Activated naive CD4-positive, alpha-beta T cell treated with anti-CD3 and anti-CD28 coated beads, Interleukin-2, amount 50 U/mL, for 72 hours (primary cell): ENCODE measurements around the gene KLK7. TPM values are rescaled to one million over a fixed set of nuclear protein-coding genes. Genes with fewer than 3 reads are reported as not detected.
A peak's percentile ranks its signal among the peaks of the same experiment; 100 is the strongest.

Experiments used
- ATAC-seq, 2 donors: fragments of 150-1000 bp; cut with Tn5 transposase; 2 replicates each; pipeline ENCODE4 v1.10.0; 2021; ENCODE audit warnings: mild to moderate bottlenecking in 2 of 2, moderate library complexity in 2 of 2
- DNase-seq, 2 donors: peaks; one replicate each; pipeline ENCODE4 v3.0.0; 2021 to 2022; ENCODE audit warnings: low spot score in 2 of 2
- H3K27ac Mint-ChIP-seq, 2 donors: one replicate each; pipeline ENCODE4 v1.8.0; 2022; ENCODE audit warnings: mild to moderate bottlenecking in 2 of 2, mixed read lengths in 2 of 2
- H3K36me3 Mint-ChIP-seq, 2 donors: one replicate each; pipeline ENCODE4 v1.8.0; 2022; ENCODE audit warnings: mixed read lengths in 2 of 2
- H3K9me3 Mint-ChIP-seq, 2 donors: one replicate each; pipeline ENCODE4 v1.8.0; 2022; ENCODE audit warnings: mixed read lengths in 2 of 2
- total RNA-seq, 2 donors: library from RNA; stranded (reverse); gene quantifications; one replicate each; pipeline ENCODE4 v1.2.3, GENCODE V29; 2022

Gene KLK7
- total RNA-seq, 2 donors from 2014 or later = not detected

DNA sequence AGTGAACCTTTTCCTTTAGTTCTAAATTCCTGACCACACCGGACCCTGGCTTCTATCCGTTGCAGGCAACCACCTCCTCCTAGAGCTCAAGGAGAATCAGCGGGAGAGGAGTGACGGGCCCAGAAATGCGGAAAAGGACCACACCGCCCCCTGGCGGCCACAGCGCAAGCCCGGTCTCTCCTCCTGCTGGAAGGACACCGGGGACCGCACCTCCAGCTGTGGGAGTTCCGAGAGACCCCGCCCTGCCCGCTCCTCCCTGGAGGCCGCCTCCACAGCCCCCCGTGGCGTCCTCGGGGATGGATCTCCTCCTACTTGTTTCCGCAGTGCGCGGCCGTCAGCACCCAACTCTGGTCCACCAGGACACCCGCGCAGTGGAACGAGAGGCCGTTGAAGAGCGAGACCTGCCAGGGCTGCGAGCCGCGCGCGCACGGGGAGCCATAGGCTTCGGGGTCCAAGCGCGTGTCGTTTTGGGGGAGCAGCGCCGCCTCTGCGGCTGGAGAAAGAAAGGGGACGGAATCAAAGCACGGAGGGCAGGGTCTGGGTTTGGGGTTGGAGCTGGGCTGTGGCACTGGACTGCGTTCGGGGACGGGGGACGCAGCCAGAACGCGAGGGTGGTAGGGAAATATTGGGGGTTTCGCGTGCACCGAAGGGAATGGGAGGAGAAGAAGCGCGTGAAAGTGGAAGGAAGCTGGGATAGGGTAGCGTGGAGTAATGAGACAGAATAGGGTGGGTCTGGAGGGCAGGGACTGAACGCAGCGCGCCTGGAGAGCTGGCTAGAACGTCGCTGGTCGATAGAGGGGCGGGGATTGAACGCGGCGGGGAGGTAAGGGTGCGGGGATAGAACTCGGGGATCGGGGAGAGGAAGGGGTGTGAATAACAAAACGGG is 33.3 kb upstream of the KLK7 start:
- no peaks in the 10 kb centered on the region for H3K9me3 Mint-ChIP-seq
- ATAC-seq = peak; percentile 59 to 77
- no peak overlapping the region for H3K27ac Mint-ChIP-seq
- peaks cover 0 to 5% of the 10 kb centered on the region in 2 donors for H3K36me3 Mint-ChIP-seq
- peak in 1 of 2 donors; percentile 72 for DNase-seq

DNA sequence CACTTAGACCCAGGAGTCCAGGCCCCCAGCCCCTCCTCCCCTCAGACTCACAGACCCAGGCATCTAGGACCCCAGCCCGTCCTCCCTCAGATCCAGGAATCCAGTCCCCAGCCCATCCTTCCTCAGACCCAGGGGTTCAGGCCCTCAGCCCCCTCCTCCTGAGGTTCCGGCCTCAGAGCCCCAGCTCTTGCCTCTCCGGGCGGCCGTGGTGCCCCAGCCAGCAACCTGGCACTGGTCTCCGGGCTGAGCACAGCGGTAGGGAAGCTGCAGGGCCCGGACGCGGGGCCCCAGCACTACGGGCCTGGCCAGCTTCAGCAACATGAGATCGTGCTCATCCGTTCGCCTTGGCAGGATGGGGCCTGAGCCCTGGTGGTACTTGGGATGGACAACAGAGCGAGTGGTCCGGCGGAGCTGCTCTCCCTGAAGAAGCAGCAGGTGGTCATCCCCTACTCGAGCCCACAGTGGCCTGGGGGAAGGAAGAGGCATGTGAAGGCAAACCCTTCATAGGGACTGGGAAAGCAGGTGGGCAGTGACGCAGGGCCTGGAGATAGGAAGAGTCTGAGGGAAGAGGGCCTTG is 32.1 kb upstream of the KLK7 start:
- H3K27ac Mint-ChIP-seq = no peak overlapping the region
- ATAC-seq = no peak

DNA sequence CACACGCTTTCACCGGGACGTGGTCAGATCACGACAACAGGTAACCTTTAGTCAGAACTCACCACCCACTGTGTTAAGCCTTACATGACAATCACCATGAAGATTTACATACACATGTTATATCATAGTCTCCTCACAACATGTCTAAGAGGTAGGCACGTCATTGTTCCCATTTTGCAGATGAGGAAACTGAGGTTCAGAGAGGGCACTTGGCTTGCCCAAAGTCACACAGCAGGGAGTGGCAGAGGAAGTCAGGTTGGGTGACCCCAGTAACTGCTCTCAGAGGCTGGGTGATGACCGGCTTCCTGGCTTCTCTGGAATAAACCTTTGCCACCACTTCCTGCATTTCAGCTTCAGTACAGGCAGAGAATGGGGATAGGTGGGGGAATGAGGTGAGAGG is 30.5 kb upstream of the KLK7 start:
- peaks cover 0 to 5% of the 10 kb centered on the region in 2 donors for H3K36me3 Mint-ChIP-seq
- no peak for ATAC-seq
- H3K9me3 Mint-ChIP-seq = no peaks in the 10 kb centered on the region
- no peak for DNase-seq
- no peak overlapping the region for H3K27ac Mint-ChIP-seq

More for the DNA sequence above, 32.1 kb upstream of the KLK7 start:
- Mint-ChIP-seq H3K36me3 (peaks cover 0 to 5% of the 10 kb centered on the region in 2 donors), H3K9me3 (no peaks in the 10 kb centered on the region)
- no peak for DNase-seq

DNA sequence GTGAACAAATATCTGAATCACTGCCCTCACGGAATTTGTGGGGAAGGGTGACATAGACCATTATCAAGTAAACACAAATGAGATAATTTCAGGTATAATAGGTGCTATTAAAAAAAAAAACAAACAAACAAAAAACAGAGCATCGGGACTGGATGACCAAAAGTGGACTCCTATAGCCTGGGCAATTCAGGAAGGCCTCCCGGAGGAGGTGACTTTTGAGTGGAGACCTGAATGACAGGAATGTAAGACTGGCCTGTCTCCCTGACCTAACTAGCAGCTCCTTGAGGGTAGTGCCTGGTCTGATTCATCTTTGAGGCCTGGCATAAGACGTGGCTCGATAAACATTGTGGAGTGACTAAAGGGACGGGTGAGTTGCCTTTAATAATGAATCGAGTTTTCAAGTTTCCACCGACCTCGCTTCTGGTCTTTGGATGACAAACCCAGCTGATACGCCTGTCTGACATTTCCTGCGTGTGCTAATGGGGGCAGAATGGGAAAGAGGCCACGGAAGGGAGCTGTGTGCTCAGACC is 29.0 kb upstream of the KLK7 start:
- DNase-seq = no peak
- no peaks in the 10 kb centered on the region for H3K36me3 Mint-ChIP-seq
- H3K9me3 Mint-ChIP-seq = no peaks in the 10 kb centered on the region
- no peak for ATAC-seq
- H3K27ac Mint-ChIP-seq = no peak overlapping the region

DNA sequence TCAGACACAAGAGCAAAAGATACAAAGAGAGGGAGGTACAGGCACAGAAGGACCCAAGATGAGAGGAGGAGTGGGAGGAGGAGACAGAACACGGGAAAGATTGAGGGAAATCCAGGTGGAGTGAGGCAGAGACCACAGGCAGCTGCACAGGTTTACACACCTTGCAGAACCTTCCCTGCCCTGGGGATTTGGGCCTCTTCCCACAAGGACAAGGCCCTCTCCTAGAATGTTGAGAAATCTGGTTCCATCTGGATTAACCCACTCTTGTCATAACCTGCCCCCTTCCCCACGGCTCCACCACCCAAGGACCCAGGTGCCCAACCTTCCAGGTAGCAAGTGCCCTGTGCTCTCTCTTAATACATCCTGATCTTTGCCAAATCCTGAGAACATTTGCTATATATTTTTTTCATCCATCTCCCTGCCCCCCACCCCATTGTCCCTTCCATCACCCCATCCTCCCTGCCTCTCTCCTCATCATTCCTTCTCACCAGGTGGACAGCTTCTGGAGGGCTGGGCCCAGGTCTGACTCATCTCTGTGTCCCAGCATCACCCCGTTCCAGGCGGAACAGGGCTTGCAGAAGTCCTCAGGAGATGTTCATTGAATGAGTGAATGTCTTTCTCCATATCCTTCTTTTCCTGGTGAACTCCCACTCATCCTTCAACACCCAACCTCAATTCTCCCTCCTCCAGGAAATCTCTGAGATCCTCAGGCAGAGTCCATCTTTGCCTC is 26.5 kb upstream of the KLK7 start:
- no peaks in the 10 kb centered on the region for H3K9me3 Mint-ChIP-seq
- ATAC-seq (no peak), DNase-seq (no peak)
- no peaks in the 10 kb centered on the region for H3K36me3 Mint-ChIP-seq
- H3K27ac Mint-ChIP-seq = peak overlapping the region in 1 of 2 donors; percentile 38

DNA sequence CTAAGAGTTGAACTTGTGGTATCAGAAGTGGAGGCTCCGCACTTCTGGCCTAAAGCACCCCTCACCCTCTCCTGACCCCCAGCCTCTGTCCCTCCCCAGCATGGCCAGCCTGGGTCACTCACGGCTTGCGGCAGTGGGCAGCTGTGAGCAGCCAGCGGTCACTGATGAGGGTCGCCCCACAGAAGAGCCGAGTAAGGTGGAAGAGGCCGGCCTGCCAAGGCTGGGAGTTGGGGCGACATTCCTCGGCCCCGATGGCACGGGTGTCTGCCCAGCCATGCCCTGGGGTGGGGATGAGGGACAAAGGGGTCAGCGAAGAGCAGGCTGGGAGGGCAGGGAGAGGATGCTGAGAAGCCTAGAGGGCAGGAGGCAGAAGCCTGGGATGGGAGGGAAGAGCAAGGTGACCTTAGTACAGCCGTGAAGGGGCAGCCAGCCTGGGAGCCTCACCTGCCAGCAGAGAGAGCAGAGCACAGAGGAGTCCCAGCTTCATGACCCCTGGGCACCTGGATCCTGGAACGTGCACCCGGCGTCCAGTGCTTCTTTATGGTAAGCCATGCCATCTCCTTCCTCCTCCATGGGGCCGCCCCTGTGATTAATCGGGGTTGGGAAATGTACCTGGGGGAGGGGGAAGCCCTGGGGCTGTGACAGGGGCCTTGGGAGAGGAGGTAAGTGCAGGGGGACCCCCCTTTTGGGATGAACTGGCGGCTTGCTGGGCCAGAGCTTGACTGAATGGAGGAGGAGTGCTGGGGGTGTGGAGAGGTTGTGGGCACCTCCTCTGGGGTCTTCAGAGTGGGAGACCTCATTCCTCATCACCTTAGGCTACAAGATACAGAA is 25.6 kb upstream of the KLK7 start:
- ATAC-seq = peak in 1 of 2 donors; percentile 56
- DNase-seq = no peak
- H3K27ac Mint-ChIP-seq = peak overlapping the region in 1 of 2 donors; percentile 42
- no peaks in the 10 kb centered on the region for H3K36me3 Mint-ChIP-seq
- H3K9me3 Mint-ChIP-seq = no peaks in the 10 kb centered on the region

DNA sequence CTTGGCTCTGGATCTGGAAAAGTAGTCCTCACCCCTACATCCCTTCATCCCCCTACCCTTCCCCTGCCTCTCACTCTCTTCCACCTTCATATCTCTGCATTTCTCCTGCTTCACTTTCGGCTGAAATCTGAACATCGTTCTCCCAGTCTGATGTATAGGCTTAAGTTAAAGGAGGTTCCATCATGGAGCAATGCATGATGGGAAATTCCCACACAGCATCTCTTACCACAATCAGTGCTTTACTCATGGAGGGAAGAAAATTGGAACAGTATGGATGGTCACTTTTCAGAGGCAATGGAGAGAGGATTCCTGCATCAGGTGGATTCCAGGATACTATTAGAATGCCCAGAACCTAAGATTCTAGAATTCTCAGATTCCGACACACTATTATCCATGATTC is 23.8 kb upstream of the KLK7 start:
- H3K27ac Mint-ChIP-seq = no peak overlapping the region
- H3K9me3 Mint-ChIP-seq = no peaks in the 10 kb centered on the region
- H3K36me3 Mint-ChIP-seq = no peaks in the 10 kb centered on the region
- DNase-seq (no peak), ATAC-seq (no peak)

DNA sequence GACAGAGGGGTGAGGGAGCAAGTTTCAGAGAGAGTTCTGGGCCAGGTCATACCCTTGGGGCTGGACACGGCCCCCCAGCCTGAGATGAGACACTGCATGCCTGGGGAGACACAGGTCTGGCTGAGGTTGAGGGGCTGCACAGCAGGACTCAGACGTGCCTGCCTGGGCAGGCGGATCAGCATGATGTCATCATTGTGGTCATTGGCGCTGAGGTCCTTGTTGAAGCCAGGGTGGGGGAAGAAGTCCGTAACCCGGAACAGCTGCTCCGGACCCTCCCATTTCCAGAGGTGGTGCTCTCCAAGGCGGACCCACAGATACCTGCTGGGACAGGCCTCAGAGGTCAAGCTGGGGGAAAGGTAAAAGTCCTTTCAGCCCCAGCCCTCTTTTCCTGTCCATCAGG is 22.7 kb upstream of the KLK7 start:
- ATAC-seq (no peak), DNase-seq (no peak)
- no peaks in the 10 kb centered on the region for H3K9me3 Mint-ChIP-seq
- no peaks in the 10 kb centered on the region for H3K36me3 Mint-ChIP-seq
- H3K27ac Mint-ChIP-seq = no peak overlapping the region

DNA sequence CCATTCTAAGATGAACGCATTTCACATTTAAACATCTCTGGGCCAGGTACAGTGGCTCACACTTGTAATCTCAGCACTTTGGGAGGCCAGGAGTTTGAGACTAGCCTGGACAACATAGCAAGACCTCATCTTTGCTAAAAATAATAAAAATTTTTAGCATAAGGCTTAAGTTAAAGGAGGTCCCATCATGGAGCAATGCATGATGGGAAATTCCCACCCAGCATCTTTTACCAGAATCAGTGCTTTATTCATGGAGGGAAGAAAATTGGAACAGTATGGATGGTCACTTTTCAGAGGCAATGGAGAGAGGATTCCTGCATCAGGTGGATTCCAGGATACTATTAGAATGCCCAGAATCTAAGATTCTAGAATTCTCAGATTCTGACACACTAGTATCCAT is 21.5 kb upstream of the KLK7 start:
- ATAC-seq (no peak), DNase-seq (no peak)
- no peaks in the 10 kb centered on the region for H3K9me3 Mint-ChIP-seq
- no peaks in the 10 kb centered on the region for H3K36me3 Mint-ChIP-seq
- no peak overlapping the region for H3K27ac Mint-ChIP-seq

DNA sequence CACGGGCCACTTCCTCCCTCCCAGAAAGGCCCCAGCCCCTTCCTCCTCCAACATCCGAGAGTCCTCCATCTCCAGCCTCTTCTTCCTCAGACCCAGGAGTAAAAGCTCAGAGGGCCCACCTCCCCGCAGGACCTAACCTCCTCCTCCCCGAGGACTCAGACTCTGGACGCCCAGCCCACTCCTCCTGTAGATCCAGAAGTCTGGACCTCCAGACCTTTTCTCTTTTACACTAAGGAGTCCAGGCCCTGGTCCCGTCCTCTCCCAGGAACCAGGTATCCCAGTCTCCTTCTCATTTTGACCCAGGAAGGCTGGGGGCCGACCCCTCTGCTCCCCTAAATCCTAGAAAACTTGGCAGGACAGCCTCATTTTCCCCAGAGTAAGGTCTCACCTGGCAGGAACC is 19.6 kb upstream of the KLK7 start:
- Mint-ChIP-seq H3K27ac (peak overlapping the region in 1 of 2 donors; percentile 36), H3K9me3 (no peaks in the 10 kb centered on the region), H3K36me3 (no peaks in the 10 kb centered on the region)
- ATAC-seq (no peak), DNase-seq (no peak)

DNA sequence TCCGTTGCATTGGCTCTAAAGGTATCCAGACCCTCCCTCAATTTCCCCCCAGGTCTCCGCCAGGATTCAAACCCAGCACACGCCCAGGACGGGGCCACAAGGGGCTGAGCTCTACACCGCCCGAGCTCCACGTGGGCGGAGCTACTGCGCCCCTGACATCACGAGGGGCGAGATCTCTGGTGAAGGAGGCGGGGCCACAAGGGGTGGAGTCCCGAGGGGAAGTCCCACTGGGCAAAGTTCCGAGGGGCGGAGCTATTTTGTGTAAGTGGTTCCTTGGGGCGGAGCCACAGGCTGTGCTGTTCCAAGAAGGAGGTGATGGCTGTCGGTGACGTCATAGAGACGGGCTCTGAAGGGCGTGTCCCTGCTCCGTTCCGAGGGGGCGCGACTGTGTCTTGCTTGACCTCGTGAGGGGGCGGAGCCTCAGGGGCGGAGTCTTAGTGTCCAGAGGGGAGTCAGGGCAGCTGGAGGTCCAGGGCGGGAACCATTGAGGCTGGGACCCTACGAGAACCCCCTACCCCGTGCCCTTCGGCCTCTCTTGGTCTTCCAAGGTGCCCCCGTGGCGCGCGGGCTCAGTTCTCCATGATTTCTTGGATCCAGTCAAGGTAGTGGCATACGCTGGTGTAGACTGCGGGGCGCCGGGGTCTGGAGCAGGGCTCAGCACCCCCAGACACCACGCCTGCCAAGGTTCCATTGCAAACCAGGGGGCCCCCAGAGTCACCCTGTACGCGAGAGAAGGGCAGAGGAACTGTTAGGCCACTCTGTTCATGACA is 19.0 kb upstream of the KLK7 start:
- no peaks in the 10 kb centered on the region for H3K9me3 Mint-ChIP-seq
- peak in 1 of 2 donors; percentile 26 for DNase-seq

DNA sequence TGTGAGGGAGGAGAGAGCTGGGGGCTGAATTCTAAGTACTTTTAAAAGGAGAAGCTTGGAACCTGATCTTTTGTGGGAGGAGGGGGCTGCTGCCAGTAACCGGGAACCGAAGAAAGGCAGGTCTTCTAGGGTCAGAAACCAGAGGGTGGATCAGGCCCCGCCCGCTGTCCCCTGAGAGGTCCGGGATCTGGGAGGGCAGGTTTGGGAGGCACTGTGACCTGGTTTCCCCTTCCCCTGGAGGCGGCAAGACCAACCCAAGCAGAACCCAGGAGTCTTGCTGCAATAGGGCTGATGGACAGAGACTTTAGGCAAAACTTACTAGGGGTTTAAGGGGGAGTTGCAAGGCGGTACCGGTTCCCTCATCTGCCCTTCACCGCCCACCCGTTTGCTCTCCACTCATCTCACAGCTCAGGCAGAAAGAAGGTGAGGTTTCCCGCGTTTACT is 18.4 kb upstream of the KLK7 start:
- no peak overlapping the region for H3K27ac Mint-ChIP-seq

More for the DNA sequence above, 19.0 kb upstream of the KLK7 start:
- peak overlapping the region in 1 of 2 donors; percentile 36 for H3K27ac Mint-ChIP-seq
- peak in 1 of 2 donors; percentile 63 for ATAC-seq
- H3K36me3 Mint-ChIP-seq = no peaks in the 10 kb centered on the region

DNA sequence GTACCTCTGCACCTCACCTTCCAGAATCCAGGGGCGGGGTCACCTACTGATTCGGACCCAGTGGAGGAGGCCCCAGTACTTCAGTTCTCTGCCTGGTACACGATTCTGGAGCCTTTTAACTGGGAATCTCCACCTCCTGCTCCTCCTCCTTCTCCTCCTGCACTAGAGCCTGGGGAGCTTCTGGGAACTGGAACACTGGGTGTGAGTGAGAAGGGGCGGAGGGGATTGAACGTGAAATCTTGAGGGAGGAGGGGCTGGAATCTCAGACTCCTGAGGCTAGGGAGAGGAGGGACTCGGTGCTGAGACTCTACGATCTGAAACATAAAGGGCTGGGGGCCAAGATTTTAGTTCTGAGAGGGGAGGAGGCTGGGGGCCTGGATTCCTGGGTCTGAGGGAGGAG is 17.8 kb upstream of the KLK7 start, which contains the start of gene KLK8:
Gene KLK8, minus strand, starts transcription at position 90 of the 400 bp plus-strand sequence. CDS start 437 bp downstream, outside the sequence.
- H3K9me3 Mint-ChIP-seq = no peaks in the 10 kb centered on the region
- ATAC-seq = no peak
- no peaks in the 10 kb centered on the region for H3K36me3 Mint-ChIP-seq
- no peak within 1 kb of the TSS for H3K27ac Mint-ChIP-seq
- DNase-seq = no peak

More for the DNA sequence above, 18.4 kb upstream of the KLK7 start:
- no peak for ATAC-seq
- Mint-ChIP-seq H3K36me3 (no peaks in the 10 kb centered on the region), H3K9me3 (no peaks in the 10 kb centered on the region)
- DNase-seq = no peak

DNA sequence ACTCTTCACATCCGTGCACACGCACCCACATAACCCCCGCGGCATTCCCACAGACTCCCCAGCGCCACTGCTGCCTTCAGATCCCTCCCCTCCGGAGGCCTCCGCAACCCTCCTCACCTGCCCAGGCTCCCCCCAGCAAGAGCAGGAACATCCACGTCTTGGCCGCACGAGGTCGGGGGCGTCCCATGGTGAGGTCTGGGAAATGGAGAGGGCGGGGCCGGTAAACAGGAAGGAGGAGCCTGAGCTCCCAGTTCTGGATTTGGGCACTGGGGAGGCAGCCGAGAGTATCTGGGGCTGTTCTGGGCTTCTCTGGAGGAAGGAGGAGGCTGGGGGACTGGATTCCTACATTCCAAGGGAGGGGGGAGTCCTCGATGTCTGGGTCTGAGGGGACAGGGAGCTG is 17.3 kb upstream of the KLK7 start:
- no peaks in the 10 kb centered on the region for H3K36me3 Mint-ChIP-seq
- no peak for DNase-seq
- ATAC-seq = no peak
- H3K27ac Mint-ChIP-seq = no peak overlapping the region
- no peaks in the 10 kb centered on the region for H3K9me3 Mint-ChIP-seq

DNA sequence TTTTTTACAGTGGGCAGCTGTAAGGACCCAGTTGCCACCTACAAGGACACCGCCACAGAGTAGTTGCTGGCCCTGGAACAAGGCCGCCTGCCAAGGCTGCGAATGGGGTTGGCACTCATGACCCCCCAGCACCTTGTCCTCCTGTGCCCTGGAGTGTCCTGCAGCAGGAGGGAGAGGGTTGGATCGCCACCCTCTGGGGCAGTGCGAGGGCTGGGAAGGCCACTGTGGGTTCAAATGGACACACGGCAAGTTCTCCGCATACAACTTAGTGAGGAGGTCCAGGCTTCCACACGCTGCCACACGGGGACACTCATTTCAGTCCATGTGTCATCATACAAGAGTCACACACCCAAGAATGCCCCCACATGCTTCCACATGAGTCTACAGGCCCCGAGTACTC is 16.7 kb upstream of the KLK7 start:
- Mint-ChIP-seq H3K27ac (no peak overlapping the region), H3K36me3 (no peaks in the 10 kb centered on the region), H3K9me3 (no peaks in the 10 kb centered on the region)
- DNase-seq = no peak
- ATAC-seq = no peak
